ENCODE measurements around the gene SRGAP1. TPM values are rescaled to one million over a fixed set of nuclear protein-coding genes. Genes with fewer than 3 reads are reported as not detected.

Gene SRGAP1
- total RNA-seq, 1 experiment from 2014 or later = 65.0 TPM

DNA sequence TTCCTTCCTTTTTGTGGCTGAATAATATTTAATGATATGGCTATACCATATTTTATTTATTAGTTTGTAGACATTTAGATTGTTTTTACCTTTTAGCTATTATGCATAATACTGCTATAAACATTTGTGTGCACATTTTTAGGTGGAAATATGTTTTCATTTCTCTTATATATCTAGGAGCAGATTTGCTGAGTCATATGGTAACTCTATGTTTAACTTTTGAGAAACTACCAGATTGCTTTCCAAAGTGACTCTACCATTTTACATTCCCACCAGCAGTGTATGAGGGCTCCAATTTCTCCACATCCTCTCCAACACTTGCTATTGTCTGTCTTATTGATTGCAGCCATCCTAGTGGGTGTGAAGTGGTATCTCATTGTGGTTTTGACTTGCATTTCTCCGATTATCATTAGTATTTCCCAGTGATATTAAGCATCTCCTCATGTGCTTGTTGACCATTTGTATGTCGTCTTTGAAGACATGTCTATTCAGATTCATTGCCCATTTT, 217.4 kb downstream of the SRGAP1 start:
- Mint-ChIP-seq H3K27me3 (ENCODE audit: insufficient read depth, unreplicated experiment) (no peaks in the 10 kb centered on the region), H3K27ac (ENCODE audit: low read depth, unreplicated experiment) (no peak overlapping the region), H3K36me3 (ENCODE audit: insufficient read depth, unreplicated experiment) (peaks cover 41% of the 10 kb centered on the region), H3K4me3 (ENCODE audit: unreplicated experiment) (no peak overlapping the region), H3K4me1 (ENCODE audit: insufficient read depth, unreplicated experiment) (no peaks in the 10 kb centered on the region), H3K9me3 (ENCODE audit: unreplicated experiment) (no peaks in the 10 kb centered on the region)
- TF ChIP-seq, protein P1, sequence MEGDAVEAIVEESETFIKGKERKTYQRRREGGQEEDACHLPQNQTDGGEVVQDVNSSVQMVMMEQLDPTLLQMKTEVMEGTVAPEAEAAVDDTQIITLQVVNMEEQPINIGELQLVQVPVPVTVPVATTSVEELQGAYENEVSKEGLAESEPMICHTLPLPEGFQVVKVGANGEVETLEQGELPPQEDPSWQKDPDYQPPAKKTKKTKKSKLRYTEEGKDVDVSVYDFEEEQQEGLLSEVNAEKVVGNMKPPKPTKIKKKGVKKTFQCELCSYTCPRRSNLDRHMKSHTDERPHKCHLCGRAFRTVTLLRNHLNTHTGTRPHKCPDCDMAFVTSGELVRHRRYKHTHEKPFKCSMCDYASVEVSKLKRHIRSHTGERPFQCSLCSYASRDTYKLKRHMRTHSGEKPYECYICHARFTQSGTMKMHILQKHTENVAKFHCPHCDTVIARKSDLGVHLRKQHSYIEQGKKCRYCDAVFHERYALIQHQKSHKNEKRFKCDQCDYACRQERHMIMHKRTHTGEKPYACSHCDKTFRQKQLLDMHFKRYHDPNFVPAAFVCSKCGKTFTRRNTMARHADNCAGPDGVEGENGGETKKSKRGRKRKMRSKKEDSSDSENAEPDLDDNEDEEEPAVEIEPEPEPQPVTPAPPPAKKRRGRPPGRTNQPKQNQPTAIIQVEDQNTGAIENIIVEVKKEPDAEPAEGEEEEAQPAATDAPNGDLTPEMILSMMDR (IDR thresholded peaks at IDR 0.05; ENCODE audit: unreplicated experiment) = no peak
- ChIA-PET CTCF (no interaction called here), POLR2A (no interaction called here)
- intact Hi-C loops (cut with micrococcal nuclease) = no loop called here
- no TSS peak for BruUV-seq (replicated peaks)
- DNase-seq (ENCODE audit: unreplicated experiment) = no peak

- no TSS peak for BruUV-seq (replicated peaks)
- Mint-ChIP-seq H3K4me3 (ENCODE audit: unreplicated experiment) (no peak overlapping the region), H3K9me3 (ENCODE audit: unreplicated experiment) (no peaks in the 10 kb centered on the region), H3K27ac (ENCODE audit: low read depth, unreplicated experiment) (no peak overlapping the region), H3K4me1 (ENCODE audit: insufficient read depth, unreplicated experiment) (no peaks in the 10 kb centered on the region), H3K27me3 (ENCODE audit: insufficient read depth, unreplicated experiment) (no peaks in the 10 kb centered on the region), H3K36me3 (ENCODE audit: insufficient read depth, unreplicated experiment) (peaks cover 45% of the 10 kb centered on the region)
- ChIA-PET CTCF (interaction anchor here (0.7 to 1.0 kb wide), 3 partner anchors 13 to 219 kb away, joined by 3 to 5 read pairs (median 3); partner anchors contain the start of gene SRGAP1), POLR2A (interaction anchor here (0.6 to 0.7 kb wide), 3 partner anchors 15 to 1301 kb away, joined by 3 to 4 read pairs (median 3); no protein-coding TSS in a partner anchor)
- intact Hi-C loops (cut with micrococcal nuclease) = no loop called here
- no peak for DNase-seq (ENCODE audit: unreplicated experiment)
- TF ChIP-seq, protein P1 (IDR thresholded peaks at IDR 0.05; ENCODE audit: unreplicated experiment) = no peak
Observed at GRCh38 chr12:64063121-64063520, 218.6 kb downstream of the SRGAP1 start.

DNA sequence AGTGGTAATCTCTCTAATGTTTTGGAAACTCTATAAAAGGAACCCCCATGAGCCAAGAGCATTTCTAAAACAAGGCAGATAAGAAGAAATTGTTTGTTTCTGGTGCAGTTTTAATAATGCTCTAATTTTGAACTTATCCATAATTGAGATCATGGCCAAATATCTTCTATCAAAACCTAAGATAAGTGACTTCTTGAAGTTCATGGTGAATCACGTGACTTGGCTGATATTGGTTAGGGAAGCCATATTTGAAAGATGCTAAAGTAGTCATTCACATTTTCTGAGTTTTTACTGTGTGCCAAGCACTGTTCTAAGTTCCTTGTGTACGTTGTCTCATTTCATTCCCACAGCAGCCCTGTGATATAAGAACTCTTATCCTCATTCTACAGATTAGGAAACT, 219.7 kb downstream of the SRGAP1 start:
- H3K4me1 Mint-ChIP-seq (ENCODE audit: insufficient read depth, unreplicated experiment) = no peaks in the 10 kb centered on the region
- H3K4me3 Mint-ChIP-seq (ENCODE audit: unreplicated experiment) = no peak overlapping the region
- peaks cover 49% of the 10 kb centered on the region for H3K36me3 Mint-ChIP-seq (ENCODE audit: insufficient read depth, unreplicated experiment)
- no peak overlapping the region for H3K27ac Mint-ChIP-seq (ENCODE audit: low read depth, unreplicated experiment)
- intact Hi-C loops (cut with micrococcal nuclease) = no loop called here
- BruUV-seq (replicated peaks) = no TSS peak
- H3K27me3 Mint-ChIP-seq (ENCODE audit: insufficient read depth, unreplicated experiment) = no peaks in the 10 kb centered on the region
- no peak for DNase-seq (ENCODE audit: unreplicated experiment)
- CTCF ChIA-PET = no interaction called here
- POLR2A ChIA-PET = interaction anchor here (0.6 to 0.7 kb wide), 3 partner anchors 10 to 303 kb away, joined by 3 to 4 read pairs (median 3); no protein-coding TSS in a partner anchor
- TF ChIP-seq, protein P1 (IDR thresholded peaks at IDR 0.05; ENCODE audit: unreplicated experiment) = no peak
- no peaks in the 10 kb centered on the region for H3K9me3 Mint-ChIP-seq (ENCODE audit: unreplicated experiment)

GRCh38 chr12:64064706-64065105, 220.2 kb downstream of the SRGAP1 start:
- ChIA-PET POLR2A (interaction anchor here (0.6 to 0.7 kb wide), 3 partner anchors 9 to 420 kb away, joined by 3 to 4 read pairs (median 3); no protein-coding TSS in a partner anchor), CTCF (no interaction called here)
- no peak for DNase-seq (ENCODE audit: unreplicated experiment)
- Mint-ChIP-seq H3K27me3 (ENCODE audit: insufficient read depth, unreplicated experiment) (no peaks in the 10 kb centered on the region), H3K4me1 (ENCODE audit: insufficient read depth, unreplicated experiment) (no peaks in the 10 kb centered on the region), H3K4me3 (ENCODE audit: unreplicated experiment) (no peak overlapping the region), H3K9me3 (ENCODE audit: unreplicated experiment) (no peaks in the 10 kb centered on the region), H3K36me3 (ENCODE audit: insufficient read depth, unreplicated experiment) (peaks cover 52% of the 10 kb centered on the region), H3K27ac (ENCODE audit: low read depth, unreplicated experiment) (no peak overlapping the region)
- TF ChIP-seq, protein P1 (IDR thresholded peaks at IDR 0.05; ENCODE audit: unreplicated experiment) = no peak
- no TSS peak for BruUV-seq (replicated peaks)
- intact Hi-C loops (cut with micrococcal nuclease) = no loop called here
